Renal cortical epithelial cell (primary cell): ENCODE measurements around the gene RGS16. TPM values are rescaled to one million over a fixed set of nuclear protein-coding genes. Genes with fewer than 3 reads are reported as not detected.

Experiments used
- DNase-seq: peaks from one replicate; pipeline ENCODE4 v3.0.0-alpha.2; 2011; ENCODE audit warnings: low read depth
- total RNA-seq: library from RNA; depleted of rRNA; stranded (reverse); fragments of >200 nt; gene quantifications from 2 replicates; pipeline ENCODE4 v1.2.3, GENCODE V29; 2014

RGS16 gene
- total RNA-seq, 1 donor from 2014 or later, result not detected

GRCh38 chr1:182629499-182630096, 25.4 kb upstream of the RGS16 start:
- DNase-seq, result no peak

- DNase-seq, result no peak
Observed at GRCh38 chr1:182629080-182629479, 24.9 kb upstream of the RGS16 start.

- no peak for DNase-seq
Observed at GRCh38 chr1:182628657-182629056, 24.5 kb upstream of the RGS16 start.

- DNase-seq, result no peak
Observed at GRCh38 chr1:182627622-182628021, 23.4 kb upstream of the RGS16 start.

GRCh38 chr1:182626527-182626926, 22.3 kb upstream of the RGS16 start:
- DNase-seq, result no peak

GRCh38 chr1:182625719-182626504, 21.7 kb upstream of the RGS16 start:
- DNase-seq, result no peak

GRCh38 chr1:182625024-182625423, 20.8 kb upstream of the RGS16 start:
- no peak for DNase-seq

GRCh38 chr1:182624577-182624976, 20.4 kb upstream of the RGS16 start:
- DNase-seq, result no peak

GRCh38 chr1:182622901-182623528, 18.8 kb upstream of the RGS16 start:
- no peak for DNase-seq

GRCh38 chr1:182621906-182622305, 17.7 kb upstream of the RGS16 start:
- no peak for DNase-seq

- DNase-seq, result no peak
Observed at GRCh38 chr1:182620924-182621585, 16.9 kb upstream of the RGS16 start.

GRCh38 chr1:182617734-182618351, 13.7 kb upstream of the RGS16 start:
- peak; percentile 43 for DNase-seq

GRCh38 chr1:182617014-182617429, 12.8 kb upstream of the RGS16 start:
- DNase-seq, result no peak

GRCh38 chr1:182616130-182617013, 12.2 kb upstream of the RGS16 start:
- DNase-seq, result peak; percentile 25

GRCh38 chr1:182615468-182616129, 11.4 kb upstream of the RGS16 start:
- DNase-seq, result no peak

- DNase-seq, result peak; percentile 54
Observed at GRCh38 chr1:182614796-182615454, 10.7 kb upstream of the RGS16 start.

- no peak for DNase-seq
Observed at GRCh38 chr1:182611787-182612186, 7.6 kb upstream of the RGS16 start.

GRCh38 chr1:182611326-182611725, 7.1 kb upstream of the RGS16 start:
- no peak for DNase-seq

- DNase-seq, result no peak
Observed at GRCh38 chr1:182610606-182611194, 6.5 kb upstream of the RGS16 start.
